WTC11 (cell line): ENCODE data around the gene OR51D1. TPM values are rescaled to one million over a fixed set of nuclear protein-coding genes. Genes with fewer than 3 reads are reported as not detected.

Experiments used
- ATAC-seq: fragments of 200-7000 bp; cut with Tn5 transposase; 2 replicates; pipeline ENCODE4 v1.10.0; 2021; ENCODE audit warnings: mild to moderate bottlenecking, moderate library complexity
- CTCF ChIA-PET: fragments of 300-600 bp; sonication (Branson Sonifier 250); formaldehyde crosslinking; loops from one replicate; lab custom pipeline; 2021; ENCODE audit warnings: antibody characterized with exemption; lab: Charles Lee
- POLR2A ChIA-PET: fragments of 350-600 bp; sonication (Branson Sonifier 250); formaldehyde crosslinking; loops from one replicate; lab custom pipeline; 2021; ENCODE audit warnings: antibody characterized with exemption; lab: Charles Lee
- DNase-seq: peaks from one replicate; pipeline ENCODE4 v3.0.0; 2021; ENCODE audit warnings: low spot score
- H3K27ac Mint-ChIP-seq: 2 replicates; pipeline ENCODE4 v1.8.0; 2021; ENCODE audit warnings: mixed read lengths
- H3K27me3 Mint-ChIP-seq: 2 replicates; pipeline ENCODE4 v1.8.0; 2021; ENCODE audit warnings: low read depth, mild to moderate bottlenecking, moderate library complexity, mixed read lengths
- H3K36me3 Mint-ChIP-seq: 2 replicates; pipeline ENCODE4 v1.8.0; 2021; ENCODE audit warnings: mixed read lengths
- H3K4me1 Mint-ChIP-seq: 2 replicates; pipeline ENCODE4 v1.8.0; 2022; ENCODE audit warnings: mixed read lengths
- H3K4me3 Mint-ChIP-seq: 2 replicates; pipeline ENCODE4 v1.8.0; 2021; ENCODE audit warnings: mild to moderate bottlenecking, moderate library complexity, mixed read lengths
- H3K9me3 Mint-ChIP-seq: 2 replicates; pipeline ENCODE4 v1.8.0; 2021; ENCODE audit warnings: mixed read lengths
- IRF2 ChIP-seq: sonication (generic); formaldehyde crosslinking; IDR thresholded peaks from 2 replicates; pipeline ENCODE4 v1.8.0; 2022; ENCODE audit warnings: low read depth, missing genetic modification reagents, borderline replicate concordance
- KAT7 ChIP-seq: sonication (generic); formaldehyde crosslinking; IDR thresholded peaks from 2 replicates; pipeline ENCODE4 v1.8.1; 2023; ENCODE audit warnings: missing genetic modification reagents, mild to moderate bottlenecking, borderline replicate concordance
- MYBL2 ChIP-seq: sonication (generic); formaldehyde crosslinking; IDR thresholded peaks from 2 replicates; pipeline ENCODE4 v1.8.1; 2023; ENCODE audit warnings: mild to moderate bottlenecking, moderate library complexity, missing genetic modification reagents
- RELA ChIP-seq: sonication (generic); formaldehyde crosslinking; IDR thresholded peaks from 2 replicates; pipeline ENCODE4 v1.8.1; 2022; ENCODE audit warnings: missing genetic modification reagents, mild to moderate bottlenecking, borderline replicate concordance
- SMAD3 ChIP-seq: sonication (generic); formaldehyde crosslinking; IDR thresholded peaks from 2 replicates; pipeline ENCODE4 v1.8.0; 2022; ENCODE audit warnings: missing genetic modification reagents, mild to moderate bottlenecking, borderline replicate concordance
- SOX15 ChIP-seq: fragments of 250-450 bp; sonication (Bioruptor Pico); IDR thresholded peaks from 2 replicates; pipeline ENCODE4 v1.9.0; 2021; ENCODE audit warnings: mild to moderate bottlenecking
- ZBTB21 ChIP-seq: sonication (generic); formaldehyde crosslinking; IDR thresholded peaks from 2 replicates; pipeline ENCODE4 v1.8.1; 2023; ENCODE audit warnings: mild to moderate bottlenecking, missing genetic modification reagents, borderline replicate concordance
- ZNF416 ChIP-seq: fragments of 250-450 bp; sonication (Bioruptor Pico); IDR thresholded peaks from 2 replicates; pipeline ENCODE4 v1.9.0; 2021; ENCODE audit warnings: mild to moderate bottlenecking, inconsistent platforms
- total RNA-seq: library from RNA; stranded (reverse); gene quantifications from 3 replicates; pipeline ENCODE4 v1.2.3, GENCODE V29; 2021
- TF ChIP-seq, protein P1 (sequence below): sonication (generic); formaldehyde crosslinking; IDR thresholded peaks from 2 replicates; pipeline ENCODE4 v1.8.0; 2022; ENCODE audit warnings: mild to moderate bottlenecking, missing genetic modification reagents
- TF ChIP-seq, protein P2 (sequence below): sonication (generic); formaldehyde crosslinking; IDR thresholded peaks from 2 replicates; pipeline ENCODE4 v1.8.1; 2023; ENCODE audit warnings: mild to moderate bottlenecking, missing genetic modification reagents, moderate library complexity
- TF ChIP-seq, protein P3 (sequence below): sonication (generic); formaldehyde crosslinking; IDR thresholded peaks from 2 replicates; pipeline ENCODE4 v1.8.1; 2022; ENCODE audit warnings: missing genetic modification reagents, borderline replicate concordance
- TF ChIP-seq, protein P4 (sequence below): sonication (generic); formaldehyde crosslinking; IDR thresholded peaks from 2 replicates; pipeline ENCODE4 v1.8.1; 2023; ENCODE audit warnings: mild to moderate bottlenecking, moderate library complexity, missing genetic modification reagents
- TF ChIP-seq, protein P5 (sequence below): fragments of 250-450 bp; sonication (Bioruptor Pico); conservative IDR thresholded peaks from 2 replicates; pipeline ENCODE4 v1.9.0; 2021; ENCODE audit warnings: mild to moderate bottlenecking
- TF ChIP-seq, protein P6 (sequence below): sonication (generic); formaldehyde crosslinking; IDR thresholded peaks from 2 replicates; pipeline ENCODE4 v1.8.0; 2022; ENCODE audit warnings: missing genetic modification reagents
- TF ChIP-seq, protein P7 (sequence below): fragments of 200-600 bp; IDR thresholded peaks from 2 replicates; pipeline ENCODE4 v1.8.0; 2022; ENCODE audit warnings: antibody characterized with exemption

OR51D1 gene
- total RNA-seq, 1 experiment from 2014 or later = not detected

DNA sequence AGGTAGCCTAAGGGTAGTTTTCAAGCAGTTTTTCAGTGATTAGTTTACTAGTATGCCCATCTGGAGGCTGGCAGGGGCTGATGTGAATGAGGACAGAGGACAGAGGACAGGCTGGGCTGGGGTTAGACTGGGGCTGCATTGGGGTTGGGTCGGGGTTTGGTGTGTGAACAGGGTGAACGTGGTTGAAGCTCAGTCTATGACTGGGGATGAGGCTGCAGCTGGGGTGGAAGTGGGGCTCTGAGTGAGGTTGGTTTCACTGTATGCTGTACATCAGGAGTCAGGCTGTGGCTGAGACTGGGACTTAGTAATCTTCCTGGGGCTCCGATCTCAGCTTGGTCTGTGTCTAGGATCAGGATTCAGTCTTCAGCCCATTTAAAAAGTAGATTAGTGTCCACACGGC, 7.0 kb downstream of the OR51D1 start:
- no peaks in the 10 kb centered on the region for H3K36me3 Mint-ChIP-seq
- H3K27ac Mint-ChIP-seq = no peak overlapping the region
- POLR2A ChIA-PET = no interaction called here
- peaks cover 8% of the 10 kb centered on the region; the same call in 1 of the 2 replicates for H3K9me3 Mint-ChIP-seq
- TF ChIP-seq, protein P1, sequence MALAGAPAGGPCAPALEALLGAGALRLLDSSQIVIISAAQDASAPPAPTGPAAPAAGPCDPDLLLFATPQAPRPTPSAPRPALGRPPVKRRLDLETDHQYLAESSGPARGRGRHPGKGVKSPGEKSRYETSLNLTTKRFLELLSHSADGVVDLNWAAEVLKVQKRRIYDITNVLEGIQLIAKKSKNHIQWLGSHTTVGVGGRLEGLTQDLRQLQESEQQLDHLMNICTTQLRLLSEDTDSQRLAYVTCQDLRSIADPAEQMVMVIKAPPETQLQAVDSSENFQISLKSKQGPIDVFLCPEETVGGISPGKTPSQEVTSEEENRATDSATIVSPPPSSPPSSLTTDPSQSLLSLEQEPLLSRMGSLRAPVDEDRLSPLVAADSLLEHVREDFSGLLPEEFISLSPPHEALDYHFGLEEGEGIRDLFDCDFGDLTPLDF = no peak
- no peak for TF ChIP-seq MYBL2 (CRISPR knock-in tag)
- TF ChIP-seq SOX15 (CRISPR knock-in tag) = no peak
- TF ChIP-seq, protein P2, sequence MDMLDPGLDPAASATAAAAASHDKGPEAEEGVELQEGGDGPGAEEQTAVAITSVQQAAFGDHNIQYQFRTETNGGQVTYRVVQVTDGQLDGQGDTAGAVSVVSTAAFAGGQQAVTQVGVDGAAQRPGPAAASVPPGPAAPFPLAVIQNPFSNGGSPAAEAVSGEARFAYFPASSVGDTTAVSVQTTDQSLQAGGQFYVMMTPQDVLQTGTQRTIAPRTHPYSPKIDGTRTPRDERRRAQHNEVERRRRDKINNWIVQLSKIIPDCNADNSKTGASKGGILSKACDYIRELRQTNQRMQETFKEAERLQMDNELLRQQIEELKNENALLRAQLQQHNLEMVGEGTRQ (CRISPR knock-in tag) = no peak
- TF ChIP-seq SMAD3 (CRISPR knock-in tag) = no peak
- TF ChIP-seq, protein P3, sequence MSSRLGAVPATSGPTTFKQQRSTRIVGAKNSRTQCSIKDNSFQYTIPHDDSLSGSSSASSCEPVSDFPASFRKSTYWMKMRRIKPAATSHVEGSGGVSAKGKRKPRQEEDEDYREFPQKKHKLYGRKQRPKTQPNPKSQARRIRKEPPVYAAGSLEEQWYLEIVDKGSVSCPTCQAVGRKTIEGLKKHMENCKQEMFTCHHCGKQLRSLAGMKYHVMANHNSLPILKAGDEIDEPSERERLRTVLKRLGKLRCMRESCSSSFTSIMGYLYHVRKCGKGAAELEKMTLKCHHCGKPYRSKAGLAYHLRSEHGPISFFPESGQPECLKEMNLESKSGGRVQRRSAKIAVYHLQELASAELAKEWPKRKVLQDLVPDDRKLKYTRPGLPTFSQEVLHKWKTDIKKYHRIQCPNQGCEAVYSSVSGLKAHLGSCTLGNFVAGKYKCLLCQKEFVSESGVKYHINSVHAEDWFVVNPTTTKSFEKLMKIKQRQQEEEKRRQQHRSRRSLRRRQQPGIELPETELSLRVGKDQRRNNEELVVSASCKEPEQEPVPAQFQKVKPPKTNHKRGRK = no peak
- TF ChIP-seq ZNF416 (CRISPR knock-in tag) = no peak
- TF ChIP-seq IRF2 (CRISPR knock-in tag) = no peak
- no peak for TF ChIP-seq ZBTB21
- no peak for TF ChIP-seq KAT7
- TF ChIP-seq, protein P4, sequence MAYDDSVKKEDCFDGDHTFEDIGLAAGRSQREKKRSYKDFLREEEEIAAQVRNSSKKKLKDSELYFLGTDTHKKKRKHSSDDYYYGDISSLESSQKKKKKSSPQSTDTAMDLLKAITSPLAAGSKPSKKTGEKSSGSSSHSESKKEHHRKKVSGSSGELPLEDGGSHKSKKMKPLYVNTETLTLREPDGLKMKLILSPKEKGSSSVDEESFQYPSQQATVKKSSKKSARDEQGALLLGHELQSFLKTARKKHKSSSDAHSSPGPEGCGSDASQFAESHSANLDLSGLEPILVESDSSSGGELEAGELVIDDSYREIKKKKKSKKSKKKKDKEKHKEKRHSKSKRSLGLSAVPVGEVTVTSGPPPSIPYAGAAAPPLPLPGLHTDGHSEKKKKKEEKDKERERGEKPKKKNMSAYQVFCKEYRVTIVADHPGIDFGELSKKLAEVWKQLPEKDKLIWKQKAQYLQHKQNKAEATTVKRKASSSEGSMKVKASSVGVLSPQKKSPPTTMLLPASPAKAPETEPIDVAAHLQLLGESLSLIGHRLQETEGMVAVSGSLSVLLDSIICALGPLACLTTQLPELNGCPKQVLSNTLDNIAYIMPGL = no peak
- TF ChIP-seq, protein P5, sequence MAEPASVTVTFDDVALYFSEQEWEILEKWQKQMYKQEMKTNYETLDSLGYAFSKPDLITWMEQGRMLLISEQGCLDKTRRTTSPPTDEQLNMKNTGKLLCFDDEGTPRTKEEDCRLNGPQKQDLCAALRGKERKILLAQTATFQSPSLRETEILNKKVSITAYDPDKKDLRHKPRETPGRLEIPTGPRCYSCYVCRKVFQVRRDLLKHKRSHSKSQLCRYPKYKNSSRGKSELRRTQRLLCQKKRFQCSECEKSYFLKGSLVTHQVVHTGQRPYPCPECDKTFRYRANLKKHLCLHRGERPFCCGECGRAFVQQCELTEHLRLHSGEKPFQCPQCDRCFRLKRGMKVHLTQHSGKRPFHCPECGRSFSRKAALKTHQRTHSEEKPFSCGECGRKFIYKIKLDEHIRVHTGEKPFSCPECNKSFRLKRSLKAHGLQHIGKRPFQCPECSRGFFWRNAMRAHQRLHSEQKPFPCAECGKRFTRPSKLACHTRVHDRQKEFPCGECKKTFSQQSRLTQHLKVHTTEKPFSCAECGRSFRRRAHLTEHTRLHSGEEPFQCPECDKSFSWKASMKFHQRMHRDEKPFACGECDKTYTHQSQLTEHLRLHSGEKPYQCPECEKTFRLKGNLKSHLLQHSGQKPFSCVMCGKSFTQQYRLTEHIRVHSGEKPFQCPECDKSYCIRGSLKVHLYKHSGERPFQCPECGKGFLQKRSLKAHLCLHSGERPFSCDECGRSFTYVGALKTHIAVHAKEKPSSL = no peak
- TF ChIP-seq, protein P6, sequence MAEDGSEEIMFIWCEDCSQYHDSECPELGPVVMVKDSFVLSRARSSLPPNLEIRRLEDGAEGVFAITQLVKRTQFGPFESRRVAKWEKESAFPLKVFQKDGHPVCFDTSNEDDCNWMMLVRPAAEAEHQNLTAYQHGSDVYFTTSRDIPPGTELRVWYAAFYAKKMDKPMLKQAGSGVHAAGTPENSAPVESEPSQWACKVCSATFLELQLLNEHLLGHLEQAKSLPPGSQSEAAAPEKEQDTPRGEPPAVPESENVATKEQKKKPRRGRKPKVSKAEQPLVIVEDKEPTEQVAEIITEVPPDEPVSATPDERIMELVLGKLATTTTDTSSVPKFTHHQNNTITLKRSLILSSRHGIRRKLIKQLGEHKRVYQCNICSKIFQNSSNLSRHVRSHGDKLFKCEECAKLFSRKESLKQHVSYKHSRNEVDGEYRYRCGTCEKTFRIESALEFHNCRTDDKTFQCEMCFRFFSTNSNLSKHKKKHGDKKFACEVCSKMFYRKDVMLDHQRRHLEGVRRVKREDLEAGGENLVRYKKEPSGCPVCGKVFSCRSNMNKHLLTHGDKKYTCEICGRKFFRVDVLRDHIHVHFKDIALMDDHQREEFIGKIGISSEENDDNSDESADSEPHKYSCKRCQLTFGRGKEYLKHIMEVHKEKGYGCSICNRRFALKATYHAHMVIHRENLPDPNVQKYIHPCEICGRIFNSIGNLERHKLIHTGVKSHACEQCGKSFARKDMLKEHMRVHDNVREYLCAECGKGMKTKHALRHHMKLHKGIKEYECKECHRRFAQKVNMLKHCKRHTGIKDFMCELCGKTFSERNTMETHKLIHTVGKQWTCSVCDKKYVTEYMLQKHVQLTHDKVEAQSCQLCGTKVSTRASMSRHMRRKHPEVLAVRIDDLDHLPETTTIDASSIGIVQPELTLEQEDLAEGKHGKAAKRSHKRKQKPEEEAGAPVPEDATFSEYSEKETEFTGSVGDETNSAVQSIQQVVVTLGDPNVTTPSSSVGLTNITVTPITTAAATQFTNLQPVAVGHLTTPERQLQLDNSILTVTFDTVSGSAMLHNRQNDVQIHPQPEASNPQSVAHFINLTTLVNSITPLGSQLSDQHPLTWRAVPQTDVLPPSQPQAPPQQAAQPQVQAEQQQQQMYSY (CRISPR knock-in tag) = no peak
- TF ChIP-seq, protein P7, sequence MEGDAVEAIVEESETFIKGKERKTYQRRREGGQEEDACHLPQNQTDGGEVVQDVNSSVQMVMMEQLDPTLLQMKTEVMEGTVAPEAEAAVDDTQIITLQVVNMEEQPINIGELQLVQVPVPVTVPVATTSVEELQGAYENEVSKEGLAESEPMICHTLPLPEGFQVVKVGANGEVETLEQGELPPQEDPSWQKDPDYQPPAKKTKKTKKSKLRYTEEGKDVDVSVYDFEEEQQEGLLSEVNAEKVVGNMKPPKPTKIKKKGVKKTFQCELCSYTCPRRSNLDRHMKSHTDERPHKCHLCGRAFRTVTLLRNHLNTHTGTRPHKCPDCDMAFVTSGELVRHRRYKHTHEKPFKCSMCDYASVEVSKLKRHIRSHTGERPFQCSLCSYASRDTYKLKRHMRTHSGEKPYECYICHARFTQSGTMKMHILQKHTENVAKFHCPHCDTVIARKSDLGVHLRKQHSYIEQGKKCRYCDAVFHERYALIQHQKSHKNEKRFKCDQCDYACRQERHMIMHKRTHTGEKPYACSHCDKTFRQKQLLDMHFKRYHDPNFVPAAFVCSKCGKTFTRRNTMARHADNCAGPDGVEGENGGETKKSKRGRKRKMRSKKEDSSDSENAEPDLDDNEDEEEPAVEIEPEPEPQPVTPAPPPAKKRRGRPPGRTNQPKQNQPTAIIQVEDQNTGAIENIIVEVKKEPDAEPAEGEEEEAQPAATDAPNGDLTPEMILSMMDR = no peak
- TF ChIP-seq RELA (CRISPR knock-in tag) = no peak
- no peak overlapping the region for H3K4me3 Mint-ChIP-seq
- H3K27me3 Mint-ChIP-seq = peaks cover 3% of the 10 kb centered on the region; the same call in 1 of the 2 replicates
- peaks cover 13% of the 10 kb centered on the region for H3K4me1 Mint-ChIP-seq
- DNase-seq = no peak
- ATAC-seq = no peak
- CTCF ChIA-PET = no interaction called here
